Uterus (tissue), 4 donors: ENCODE results near the gene RASL12. TPM values are rescaled to one million over a fixed set of nuclear protein-coding genes. Genes with fewer than 3 reads are reported as not detected.
"Not testable (repeated sequence)": the region's sequence is repeated elsewhere in the genome, so short reads cannot be mapped to it uniquely, and the experiment has no call there.

Experiments
- DNase-seq, 2 donors: peaks; one replicate each; pipeline ENCODE4 v3.0.0-alpha.2; 2019 to 2020
- H3K27ac ChIP-seq, 2 donors: fragments of 200-600 bp; sonication (generic); 1 replicate in 1 of 2; 2 replicates in 1 of 2; pipeline ENCODE4 v1.5.1; 2016 to 2018
- H3K27me3 ChIP-seq, 2 donors: fragments of 200-600 bp; sonication (generic); one replicate each; pipeline ENCODE4 v1.5.1; 2018 to 2019; ENCODE audit warnings: control low read depth in 1 of 2
- H3K36me3 ChIP-seq, 2 donors: fragments of 200-600 bp; sonication (generic); one replicate each; pipeline ENCODE4 v1.5.1; 2019; ENCODE audit warnings: control low read depth in 1 of 2
- H3K4me1 ChIP-seq, 2 donors: fragments of 200-600 bp; sonication (generic); one replicate each; pipeline ENCODE4 v1.5.1; 2018 to 2019; ENCODE audit warnings: control low read depth in 1 of 2
- H3K4me3 ChIP-seq, 2 donors: fragments of 200-600 bp; sonication (generic); 1 replicate in 1 of 2; 2 replicates in 1 of 2; pipeline ENCODE4 v1.5.1; 2018 to 2019; ENCODE audit warnings: mild to moderate bottlenecking in 1 of 2
- H3K9me3 ChIP-seq, 2 donors: fragments of 200-600 bp; sonication (generic); one replicate each; pipeline ENCODE4 v1.5.1; 2019; ENCODE audit warnings: control low read depth in 1 of 2
- POLR2A ChIP-seq, 2 donors: fragments of 450-650 bp; IDR thresholded peaks; one replicate each; pipeline ENCODE4 v1.6.1; 2016; ENCODE audit warnings: antibody characterized with exemption in 2 of 2, mild to moderate bottlenecking in 1 of 2, moderate library complexity in 1 of 2
- intact Hi-C: fragments of 100-400 bp; cut with DNase I; formaldehyde crosslinking; loops from one replicate; pipeline ENCODE4 v1.15.1; 2023; ENCODE audit warnings: low total_unique reads
- total RNA-seq, 4 donors: library from RNA; depleted of rRNA in 3 of 4; stranded (reverse); fragments of >200 nt in 3 of 4; gene quantifications; one replicate each; pipeline versions ENCODE4 v1.1.0 to v1.2.4, GENCODE V29; 2014 to 2023
- TF ChIP-seq, protein P1 (sequence below), 4 experiments: fragments of 200-600 bp in 2 of 4; fragments of 450-650 bp in 2 of 4; sonication (generic) in 2 of 4; IDR thresholded peaks; one replicate each; pipeline ENCODE4 v1.5.1; 2016 to 2019; ENCODE audit warnings: antibody characterized with exemption in 4 of 4, mild to moderate bottlenecking in 2 of 4, moderate library complexity in 1 of 4
- donor health status: DM: yes; HTN: yes; CAD: no.

RASL12 gene
- total RNA-seq, 4 donors from 2014 or later, result 65.3 to 116 (median 76.6) TPM

DNA sequence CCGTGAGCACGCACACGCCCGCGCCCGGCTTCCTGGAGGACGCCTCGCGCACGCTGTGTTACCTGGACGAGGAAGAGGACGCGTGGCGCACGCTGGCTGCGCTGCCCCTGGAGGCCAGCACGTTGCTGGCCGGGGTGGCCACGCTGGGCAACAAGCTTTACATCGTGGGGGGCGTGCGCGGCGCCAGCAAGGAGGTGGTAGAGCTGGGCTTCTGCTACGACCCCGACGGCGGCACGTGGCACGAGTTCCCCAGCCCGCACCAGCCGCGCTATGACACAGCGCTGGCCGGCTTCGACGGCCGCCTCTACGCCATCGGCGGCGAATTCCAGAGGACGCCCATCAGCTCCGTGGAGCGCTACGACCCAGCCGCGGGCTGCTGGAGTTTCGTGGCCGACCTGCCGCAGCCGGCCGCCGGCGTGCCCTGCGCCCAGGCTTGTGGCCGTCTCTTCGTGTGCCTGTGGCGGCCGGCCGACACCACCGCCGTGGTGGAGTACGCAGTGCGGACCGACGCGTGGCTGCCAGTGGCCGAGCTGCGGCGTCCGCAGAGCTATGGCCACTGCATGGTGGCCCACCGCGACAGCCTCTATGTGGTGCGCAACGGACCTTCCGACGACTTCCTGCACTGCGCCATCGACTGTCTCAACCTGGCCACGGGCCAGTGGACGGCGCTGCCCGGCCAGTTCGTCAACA, 9.6 kb upstream of the RASL12 start:
- Histone ChIP-seq H3K27me3 (no peaks in the 10 kb centered on the region), H3K4me1 (peaks cover 5 to 21% of the 10 kb centered on the region in 2 donors), H3K4me3 (no peak overlapping the region), H3K9me3 (no peaks in the 10 kb centered on the region), H3K27ac (peak overlapping the region in 1 of 2 donors; percentile 52), H3K36me3 (no peaks in the 10 kb centered on the region)
- TF ChIP-seq POLR2A (IDR thresholded peaks at IDR 0.05), result no peak
- TF ChIP-seq, protein P1, sequence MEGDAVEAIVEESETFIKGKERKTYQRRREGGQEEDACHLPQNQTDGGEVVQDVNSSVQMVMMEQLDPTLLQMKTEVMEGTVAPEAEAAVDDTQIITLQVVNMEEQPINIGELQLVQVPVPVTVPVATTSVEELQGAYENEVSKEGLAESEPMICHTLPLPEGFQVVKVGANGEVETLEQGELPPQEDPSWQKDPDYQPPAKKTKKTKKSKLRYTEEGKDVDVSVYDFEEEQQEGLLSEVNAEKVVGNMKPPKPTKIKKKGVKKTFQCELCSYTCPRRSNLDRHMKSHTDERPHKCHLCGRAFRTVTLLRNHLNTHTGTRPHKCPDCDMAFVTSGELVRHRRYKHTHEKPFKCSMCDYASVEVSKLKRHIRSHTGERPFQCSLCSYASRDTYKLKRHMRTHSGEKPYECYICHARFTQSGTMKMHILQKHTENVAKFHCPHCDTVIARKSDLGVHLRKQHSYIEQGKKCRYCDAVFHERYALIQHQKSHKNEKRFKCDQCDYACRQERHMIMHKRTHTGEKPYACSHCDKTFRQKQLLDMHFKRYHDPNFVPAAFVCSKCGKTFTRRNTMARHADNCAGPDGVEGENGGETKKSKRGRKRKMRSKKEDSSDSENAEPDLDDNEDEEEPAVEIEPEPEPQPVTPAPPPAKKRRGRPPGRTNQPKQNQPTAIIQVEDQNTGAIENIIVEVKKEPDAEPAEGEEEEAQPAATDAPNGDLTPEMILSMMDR (IDR thresholded peaks at IDR 0.05), result no peak
- intact Hi-C loops, result no loop called here
- no peak for DNase-seq

DNA sequence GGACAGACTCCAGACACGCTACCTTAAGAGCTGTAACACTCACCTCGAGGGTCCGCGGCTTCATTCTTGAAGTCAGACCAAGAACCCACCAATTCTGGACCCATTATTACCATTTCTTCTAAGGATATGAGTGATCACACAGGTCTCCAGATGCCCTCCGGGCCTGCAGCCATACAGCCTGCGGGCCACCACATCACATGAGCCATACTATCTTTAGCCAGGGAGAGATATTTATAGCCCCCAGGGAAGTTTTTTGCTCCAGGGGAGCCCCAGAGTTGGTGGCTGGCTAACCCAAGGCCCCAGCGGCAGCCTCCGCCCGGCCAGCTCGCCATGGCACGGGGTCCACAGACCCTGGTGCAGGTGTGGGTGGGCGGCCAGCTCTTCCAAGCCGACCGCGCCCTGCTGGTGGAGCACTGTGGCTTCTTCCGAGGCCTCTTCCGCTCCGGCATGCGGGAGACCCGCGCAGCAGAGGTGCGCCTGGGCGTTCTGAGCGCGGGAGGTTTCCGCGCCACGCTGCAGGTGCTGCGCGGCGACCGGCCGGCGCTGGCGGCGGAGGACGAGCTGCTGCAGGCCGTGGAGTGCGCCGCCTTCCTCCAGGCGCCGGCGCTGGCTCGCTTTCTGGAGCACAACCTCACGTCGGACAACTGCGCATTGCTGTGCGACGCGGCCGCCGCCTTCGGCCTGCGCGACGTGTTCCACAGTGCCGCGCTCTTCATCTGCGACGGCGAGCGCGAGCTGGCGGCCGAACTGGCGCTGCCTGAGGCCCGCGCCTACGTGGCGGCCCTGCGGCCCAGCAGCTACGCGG, 8.9 kb upstream of the RASL12 start, which contains the start of gene KBTBD13:
Gene KBTBD13 (plus strand): TSS at position 261 of the 805 bp plus-strand sequence. CDS start 70 bp downstream, at position 331.
- DNase-seq, result no peak
- Histone ChIP-seq H3K9me3 (no peaks in the 10 kb centered on the region), H3K4me1 (peaks cover 3 to 23% of the 10 kb centered on the region in 2 donors), H3K4me3 (no peak within 1 kb of the TSS), H3K36me3 (no peaks in the 10 kb centered on the region), H3K27ac (peak within 1 kb of the TSS in 1 of 2 donors; percentile 52), H3K27me3 (no peaks in the 10 kb centered on the region)
- intact Hi-C loops, result no loop called here
- no peak for TF ChIP-seq POLR2A (IDR thresholded peaks at IDR 0.05)
- TF ChIP-seq, protein P1 (IDR thresholded peaks at IDR 0.05), result no peak

GRCh38 chr15:65075607-65076395, 8.0 kb upstream of the RASL12 start:
- H3K4me1 ChIP-seq, result peaks cover 3 to 32% of the 10 kb centered on the region in 2 donors
- H3K4me3 ChIP-seq, H3K9me3 ChIP-seq, DNase-seq, H3K27me3 ChIP-seq, H3K36me3 ChIP-seq, intact Hi-C loops: not testable (repeated sequence)
- H3K27ac ChIP-seq, result peak overlapping the region in 1 of 2 donors; percentile 52

DNA sequence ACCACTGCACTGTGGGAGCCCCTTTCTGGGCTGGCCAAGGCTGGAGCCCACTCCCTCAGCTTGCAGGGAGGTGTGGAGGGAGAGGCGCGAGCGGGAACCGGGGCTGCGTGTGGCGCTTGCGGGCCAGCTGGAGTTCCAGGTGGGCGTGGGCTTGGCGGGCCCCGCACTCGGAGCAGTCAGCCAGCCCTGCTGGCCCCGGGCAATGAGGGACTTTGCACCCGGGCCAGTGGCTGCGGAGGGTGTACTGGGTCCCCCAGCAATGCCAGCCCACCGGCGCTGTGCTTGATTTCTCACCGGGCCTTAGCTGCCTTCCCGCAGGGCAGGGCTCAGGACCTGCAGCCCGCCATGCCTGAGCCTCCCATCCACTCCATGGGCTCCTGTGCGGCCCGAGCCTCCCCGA, 7.2 kb upstream of the RASL12 start:
- H3K9me3 ChIP-seq, H3K4me3 ChIP-seq, H3K27me3 ChIP-seq, intact Hi-C loops, DNase-seq, H3K36me3 ChIP-seq, H3K27ac ChIP-seq: not testable (repeated sequence)
- peaks cover 4 to 37% of the 10 kb centered on the region in 2 donors for H3K4me1 ChIP-seq

GRCh38 chr15:65072617-65073016, 4.8 kb upstream of the RASL12 start:
- TF ChIP-seq, protein P1 (IDR thresholded peaks at IDR 0.05), result no peak
- TF ChIP-seq POLR2A (IDR thresholded peaks at IDR 0.05), result no peak
- intact Hi-C loops, result no loop called here
- Histone ChIP-seq H3K4me1 (peaks cover 7 to 42% of the 10 kb centered on the region in 2 donors), H3K9me3 (no peaks in the 10 kb centered on the region), H3K4me3 (no peak overlapping the region), H3K27ac (peak overlapping the region; percentile 80 to 98), H3K36me3 (no peaks in the 10 kb centered on the region), H3K27me3 (no peaks in the 10 kb centered on the region)
- DNase-seq, result no peak
